Testis (tissue), 3 donors: Measurements from ENCODE around the gene MUC13. TPM values are rescaled to one million over a fixed set of nuclear protein-coding genes. Genes with fewer than 3 reads are reported as not detected.

Experiments used
- DNase-seq: peaks from one replicate; pipeline ENCODE4 v3.0.0-alpha.2; 2019
- H3K27ac ChIP-seq, 2 donors: fragments of 200-600 bp; sonication (generic); one replicate each; pipeline ENCODE4 v1.5.1; 2019
- H3K27me3 ChIP-seq: fragments of 200-600 bp; sonication (generic); one replicate; pipeline ENCODE4 v1.5.1; 2019
- H3K36me3 ChIP-seq: fragments of 200-600 bp; sonication (generic); one replicate; pipeline ENCODE4 v1.5.1; 2017; ENCODE audit warnings: low read depth; ENCODE audit errors: missing control alignments
- H3K4me1 ChIP-seq: fragments of 200-600 bp; sonication (generic); one replicate; pipeline ENCODE4 v1.5.1; 2019
- H3K4me3 ChIP-seq, 2 donors: fragments of 200-600 bp; sonication (generic); one replicate each; pipeline ENCODE4 v1.5.1; 2017 to 2019
- H3K9me3 ChIP-seq: fragments of 200-600 bp; sonication (generic); one replicate; pipeline ENCODE4 v1.5.1; 2017
- CTCF ChIP-seq, 3 experiments: fragments of 450-650 bp in 2 of 3; fragments of 200-600 bp in 1 of 3; sonication (generic) in 1 of 3; IDR thresholded peaks; one replicate each; pipeline ENCODE4 v1.5.1; 2016 to 2019; ENCODE audit warnings: antibody characterized with exemption in 3 of 3, mild to moderate bottlenecking in 2 of 3, moderate library complexity in 1 of 3
- POLR2A ChIP-seq: fragments of 450-650 bp; IDR thresholded peaks from one replicate; pipeline ENCODE4 v1.6.1; 2017; ENCODE audit warnings: antibody characterized with exemption, mild to moderate bottlenecking, moderate library complexity
- WGBS, 2 donors: methylation state at CpG; one replicate each; pipeline ENCODE4 v1.1.5; 2018; 5-methylcytosine and 5-hydroxymethylcytosine counted together
- intact Hi-C: fragments of 100-400 bp; cut with DNase I; formaldehyde crosslinking; loops from one replicate; pipeline ENCODE4 v1.15.1; 2023; ENCODE audit warnings: low total_unique reads
- polyA plus RNA-seq: library from polyadenylated mRNA; stranded (reverse); fragments of 350-450 nt; fragmentation: Illumina TruSeq; extraction: RNeasy Lipid Tissue Mini Kit (QIAGEN cat#74804); gene quantifications from one replicate; pipeline ENCODE4 v1.2.3, GENCODE V29; 2014; ENCODE audit warnings: low read depth, low replicate concordance; ENCODE audit not compliant: insufficient read depth
- total RNA-seq, 2 donors: library from RNA; depleted of rRNA; stranded (reverse); fragments of >200 nt; gene quantifications; one replicate each; pipeline ENCODE4 v1.2.3, GENCODE V29; 2016

MUC13 gene
- total and polyA plus RNA-seq, 3 donors from 2014 or later = 0.19 to 0.34 (median 0.24) TPM

GRCh38 chr3:124952282-124952855 is 17.8 kb upstream of the MUC13 start:
- no peaks in the 10 kb centered on the region for H3K36me3 ChIP-seq
- H3K27me3 ChIP-seq = no peaks in the 10 kb centered on the region
- no peak overlapping the region for H3K4me3 ChIP-seq
- no peak for TF ChIP-seq POLR2A
- no peak for TF ChIP-seq CTCF (IDR thresholded peaks at IDR 0.05)
- no peaks in the 10 kb centered on the region for H3K9me3 ChIP-seq
- no peaks in the 10 kb centered on the region for H3K4me1 ChIP-seq
- 58 to 78% methylated on average over 5 of the region's 5 CpGs for WGBS, 2 donors
- intact Hi-C loops = no loop called here
- DNase-seq = no peak
- no peak overlapping the region for H3K27ac ChIP-seq

- H3K9me3 ChIP-seq = no peaks in the 10 kb centered on the region
- no peak for TF ChIP-seq CTCF (IDR thresholded peaks at IDR 0.05)
- no peak for TF ChIP-seq POLR2A
- no peak for DNase-seq
- no peaks in the 10 kb centered on the region for H3K36me3 ChIP-seq
- H3K4me1 ChIP-seq = no peaks in the 10 kb centered on the region
- intact Hi-C loops = no loop called here
- WGBS, 2 donors = 69 to 72% methylated on average over 8 of the region's 8 CpGs
- H3K27ac ChIP-seq = no peak overlapping the region
- no peak overlapping the region for H3K4me3 ChIP-seq
- H3K27me3 ChIP-seq = no peaks in the 10 kb centered on the region
Measured at GRCh38 chr3:124951511-124952281, 17.1 kb upstream of the MUC13 start.

GRCh38 chr3:124950026-124950425 is 15.5 kb upstream of the MUC13 start:
- no peaks in the 10 kb centered on the region for H3K4me1 ChIP-seq
- H3K27ac ChIP-seq = no peak overlapping the region
- DNase-seq = no peak
- intact Hi-C loops = no loop called here
- TF ChIP-seq POLR2A = no peak
- no peak for TF ChIP-seq CTCF (IDR thresholded peaks at IDR 0.05)
- H3K4me3 ChIP-seq = no peak overlapping the region
- no peaks in the 10 kb centered on the region for H3K9me3 ChIP-seq
- no peaks in the 10 kb centered on the region for H3K27me3 ChIP-seq
- no peaks in the 10 kb centered on the region for H3K36me3 ChIP-seq
- 54 to 59% methylated on average over 3 of the region's 3 CpGs for WGBS, 2 donors

GRCh38 chr3:124942613-124943012 is 8.1 kb upstream of the MUC13 start:
- Histone ChIP-seq H3K27ac (no peak overlapping the region), H3K4me3 (no peak overlapping the region), H3K36me3 (no peaks in the 10 kb centered on the region), H3K27me3 (no peaks in the 10 kb centered on the region), H3K9me3 (no peaks in the 10 kb centered on the region), H3K4me1 (no peaks in the 10 kb centered on the region)
- TF ChIP-seq POLR2A (no peak), CTCF (IDR thresholded peaks at IDR 0.05) (no peak)
- WGBS, 2 donors = 80 to 87% methylated on average over 2 of the region's 2 CpGs
- no peak for DNase-seq
- intact Hi-C loops = no loop called here

GRCh38 chr3:124941771-124942170 is 7.2 kb upstream of the MUC13 start:
- Histone ChIP-seq H3K4me3 (no peak overlapping the region), H3K36me3 (no peaks in the 10 kb centered on the region), H3K27me3 (no peaks in the 10 kb centered on the region), H3K4me1 (no peaks in the 10 kb centered on the region), H3K27ac (no peak overlapping the region), H3K9me3 (no peaks in the 10 kb centered on the region)
- no peak for TF ChIP-seq POLR2A
- TF ChIP-seq CTCF (IDR thresholded peaks at IDR 0.05) = no peak
- WGBS, 2 donors = 85 to 92% methylated on average over 12 of the region's 12 CpGs
- no peak for DNase-seq
- intact Hi-C loops = no loop called here
